Activated naive CD4-positive, alpha-beta T cell treated with Interleukin-2 at 50 U/mL for 16 hours (primary cell): Measurements from ENCODE around the gene EIF4A2.
"Not testable (repeated sequence)": the region's sequence is repeated elsewhere in the genome, so short reads cannot be mapped to it uniquely, and the experiment has no call there.

Experiments used
- DNase-seq: peaks from one replicate; pipeline ENCODE4 v3.0.0-alpha.2; 2020

The EIF4A2 gene

DNA sequence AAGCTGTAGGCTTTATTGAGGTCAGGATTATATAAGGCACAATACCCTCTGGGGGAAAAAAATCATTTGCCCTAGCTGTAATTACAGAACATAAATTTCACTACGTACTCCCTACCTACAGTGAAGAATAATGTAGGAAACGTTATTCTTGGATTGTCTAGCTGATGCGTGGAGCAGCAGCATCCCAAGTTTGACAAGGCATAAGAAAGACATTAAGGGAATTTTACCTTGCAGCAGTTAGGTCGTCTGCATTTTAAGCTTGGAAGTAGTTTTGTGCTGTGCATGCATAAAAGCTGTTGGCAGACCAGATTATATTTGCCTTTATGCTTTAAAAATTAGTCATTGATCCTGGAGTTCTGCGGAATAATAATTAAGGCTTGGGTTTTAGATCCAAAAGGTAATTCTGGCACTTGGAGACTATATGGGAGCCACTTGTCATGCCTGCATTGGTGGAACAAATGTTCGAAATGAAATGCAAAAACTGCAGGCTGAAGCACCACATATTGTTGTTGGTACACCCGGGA, 2.2 kb downstream of the EIF4A2 start:
- no peak for DNase-seq

DNA sequence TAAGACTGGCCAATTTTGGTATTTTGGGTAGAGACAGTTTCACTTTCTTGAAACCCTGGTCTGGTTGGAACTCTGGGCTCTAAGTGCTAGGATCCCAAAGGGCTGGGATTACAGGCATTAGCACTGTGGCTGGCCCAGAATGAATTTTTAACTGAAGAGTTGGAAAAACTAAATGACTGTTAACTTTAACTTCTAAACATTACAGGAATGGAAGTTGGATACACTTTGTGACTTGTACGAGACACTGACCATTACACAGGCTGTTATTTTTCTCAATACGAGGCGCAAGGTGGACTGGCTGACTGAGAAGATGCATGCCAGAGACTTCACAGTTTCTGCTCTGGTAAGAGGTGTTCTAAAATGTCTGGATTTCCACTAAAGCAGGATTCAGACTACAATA, 3.5 kb downstream of the EIF4A2 start:
- no peak for DNase-seq

- no peak for DNase-seq
Observed at GRCh38 chr3:186787642-186788481, 4.5 kb downstream of the EIF4A2 start.

- no peak for DNase-seq
Observed at GRCh38 chr3:186788482-186789370, 5.3 kb downstream of the EIF4A2 start.

DNA sequence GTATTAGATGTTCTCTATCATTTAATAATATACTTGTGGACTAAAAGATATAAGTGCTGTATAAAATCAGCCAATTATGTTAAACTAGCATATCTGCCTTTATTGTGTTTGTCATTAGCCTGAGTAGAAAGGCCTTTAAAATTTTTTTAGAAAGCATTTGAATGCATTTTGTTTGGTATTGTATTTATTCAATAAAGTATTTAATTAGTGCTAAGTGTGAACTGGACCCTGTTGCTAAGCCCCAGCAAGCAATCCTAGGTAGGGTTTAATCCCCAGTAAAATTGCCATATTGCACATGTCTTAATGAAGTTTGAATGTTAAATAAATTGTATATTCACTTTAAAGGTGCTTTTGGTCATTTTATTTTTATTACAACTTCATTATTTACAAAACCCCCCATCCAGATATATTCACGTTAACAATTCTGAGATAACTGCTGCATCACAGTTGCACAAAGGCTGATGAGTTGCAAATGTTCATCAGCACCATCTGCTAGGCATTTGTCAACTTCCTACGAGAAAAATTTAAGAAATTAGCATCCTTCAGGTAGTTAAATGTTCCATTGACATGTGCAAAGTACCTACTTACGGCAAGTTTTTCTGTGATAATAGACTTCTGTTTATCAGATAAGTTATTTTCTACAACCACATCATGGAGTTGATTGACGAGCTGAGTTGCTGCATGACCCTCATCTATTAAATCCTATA, 6.3 kb downstream of the EIF4A2 start:
- no peak for DNase-seq

- DNase-seq = no peak
Observed at GRCh38 chr3:186790261-186790981, 7.0 kb downstream of the EIF4A2 start.

- DNase-seq = no peak
Observed at GRCh38 chr3:186798239-186798874, 15.0 kb downstream of the EIF4A2 start.

- no peak for DNase-seq
Observed at GRCh38 chr3:186800285-186800684, 16.9 kb downstream of the EIF4A2 start.

GRCh38 chr3:186802701-186803100, 19.3 kb downstream of the EIF4A2 start:
- no peak for DNase-seq

- DNase-seq = not testable (repeated sequence)
Observed at GRCh38 chr3:186803447-186803846, 20.1 kb downstream of the EIF4A2 start.

DNA sequence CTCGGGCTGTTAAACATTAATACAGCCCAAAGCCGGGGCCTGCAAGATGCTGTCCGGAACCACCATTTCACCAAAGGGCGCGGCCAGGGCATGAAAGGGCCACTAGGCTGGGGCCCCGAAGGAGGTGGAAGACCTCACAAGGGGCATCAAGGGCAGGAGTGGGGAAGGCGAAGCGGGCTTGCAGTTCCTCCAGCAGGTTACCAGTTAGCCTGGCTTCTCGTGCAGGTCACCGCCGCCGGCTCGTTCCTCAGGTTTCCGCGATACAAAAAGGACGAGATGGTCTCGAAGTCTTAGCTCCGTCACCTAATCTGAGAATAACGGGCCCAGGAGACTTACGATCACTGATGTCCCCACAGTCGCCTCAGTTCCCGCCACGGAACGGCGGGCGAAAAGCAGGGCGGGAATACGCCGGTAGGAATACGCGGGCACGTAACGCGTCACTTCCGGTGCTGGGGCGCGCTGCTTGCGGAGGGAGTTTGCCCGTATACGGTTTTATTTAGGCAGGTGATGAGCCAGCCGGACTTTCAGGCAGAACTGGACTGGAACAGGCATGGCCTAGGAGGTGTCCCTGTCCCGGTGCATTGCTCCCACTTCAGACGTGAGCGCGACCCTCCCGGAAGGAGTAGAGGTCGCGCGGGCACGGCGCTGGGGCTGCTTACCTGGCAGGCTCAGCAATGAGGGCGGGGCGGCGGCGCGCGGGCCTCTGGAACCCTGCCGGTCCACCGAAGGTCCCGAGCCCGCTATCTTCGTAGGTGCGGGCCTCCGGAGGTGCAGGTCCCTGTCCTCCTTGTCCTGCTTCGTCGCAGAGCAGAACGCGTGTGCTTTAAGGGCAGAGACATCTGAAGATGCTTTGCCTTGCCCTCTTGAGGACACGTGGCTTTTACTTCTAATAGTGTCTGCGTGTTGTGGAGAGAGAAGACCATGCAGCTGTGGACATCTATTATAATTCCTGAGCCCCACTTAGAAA, 23.0 kb downstream of the EIF4A2 start, which contains the start of gene RFC4:
TSS of gene RFC4 (minus strand) at position 394 of the 967 bp plus-strand sequence. CDS start 1,769 bp downstream, outside the sequence.
- peak; percentile 87 for DNase-seq

DNA sequence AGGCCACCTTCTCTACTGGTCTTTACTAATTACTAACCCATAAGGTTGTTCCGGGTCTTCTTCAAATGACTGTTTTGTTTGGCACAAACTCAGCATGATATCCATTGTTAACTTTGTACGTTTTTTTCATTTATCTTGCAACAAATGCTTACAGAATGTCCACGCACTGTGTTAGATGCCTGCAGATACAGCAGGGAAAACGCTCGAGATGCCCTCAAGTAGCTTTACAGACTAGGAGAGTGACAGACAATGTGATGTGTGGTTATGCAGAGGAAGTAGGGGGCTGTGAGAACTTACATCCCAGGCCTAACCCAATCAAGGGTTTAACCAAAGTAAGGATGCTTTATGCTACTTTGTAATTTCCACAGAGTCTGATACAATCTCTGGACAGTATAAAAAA, 23.9 kb downstream of the EIF4A2 start:
- DNase-seq = no peak

DNA sequence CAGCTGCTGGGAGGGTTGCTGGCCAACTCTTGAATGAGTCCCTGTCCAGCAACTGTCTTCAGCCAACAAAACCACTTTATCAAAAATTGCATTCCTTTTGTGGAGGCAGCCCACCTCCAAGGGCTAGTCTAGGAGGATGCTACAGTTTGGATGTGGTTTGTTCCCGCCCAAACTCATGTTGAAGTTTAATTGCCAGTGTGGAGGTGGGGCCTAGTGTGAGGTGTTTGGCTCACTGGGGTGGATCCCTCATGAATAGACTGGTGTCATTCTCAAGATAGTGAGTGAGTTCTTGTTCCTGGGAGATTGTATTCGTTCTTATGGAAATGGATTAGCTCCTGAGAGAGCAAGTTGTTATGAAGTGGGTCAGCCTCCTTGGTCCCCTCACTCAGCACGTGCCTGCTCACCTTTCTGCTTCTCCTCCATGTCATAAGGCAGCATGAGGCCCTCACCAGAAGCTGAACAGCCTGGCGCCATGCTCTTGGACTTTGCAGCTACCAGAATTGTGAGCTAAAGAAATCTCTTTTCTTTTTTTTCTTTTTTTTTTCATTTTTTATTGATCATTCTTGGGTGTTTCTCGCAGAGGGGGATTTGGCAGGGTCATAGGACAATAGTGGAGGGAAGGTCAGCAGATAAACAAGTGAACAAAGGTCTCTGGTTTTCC, 27.1 kb downstream of the EIF4A2 start:
- no peak for DNase-seq

DNA sequence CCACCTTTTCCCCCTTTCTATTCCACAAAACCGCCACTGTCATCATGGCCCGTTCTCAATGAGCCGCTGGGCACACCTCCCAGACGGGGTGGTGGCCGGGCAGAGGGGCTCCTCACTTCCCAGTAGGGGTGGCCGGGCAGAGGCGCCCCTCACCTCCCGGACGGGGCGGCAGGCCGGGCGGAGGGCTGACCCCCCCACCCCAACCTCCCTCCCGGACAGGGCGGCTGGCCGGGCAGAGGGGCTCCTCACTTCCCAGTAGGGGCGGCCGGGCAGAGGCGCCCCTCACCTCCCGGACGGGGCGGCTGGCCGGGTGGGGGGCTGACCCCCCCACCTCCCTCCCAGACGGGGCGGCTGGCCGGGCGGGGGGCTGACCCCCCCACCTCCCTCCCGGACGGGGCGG, 27.9 kb downstream of the EIF4A2 start:
- not testable (repeated sequence) for DNase-seq

DNA sequence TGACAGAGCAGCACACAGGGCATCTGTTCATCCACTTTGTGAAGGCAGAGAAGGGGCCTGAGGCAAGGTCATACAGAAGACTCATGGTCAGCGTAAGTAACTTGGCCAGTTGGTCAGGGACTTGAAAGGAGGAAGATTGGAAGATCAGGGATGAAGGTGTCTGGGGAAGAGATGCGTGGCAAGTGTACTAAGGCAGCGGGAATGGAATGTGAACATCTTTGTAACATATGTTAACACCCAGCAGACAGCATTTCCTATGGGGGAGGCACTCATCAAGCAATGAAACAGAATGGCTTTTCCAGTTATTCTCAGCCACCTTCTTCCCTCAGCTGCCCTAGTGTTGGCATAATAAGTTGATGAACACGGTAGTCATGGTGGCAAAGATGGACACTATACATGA, 30.7 kb downstream of the EIF4A2 start:
- no peak for DNase-seq

GRCh38 chr3:186815435-186815834, 32.1 kb downstream of the EIF4A2 start:
- no peak for DNase-seq

DNA sequence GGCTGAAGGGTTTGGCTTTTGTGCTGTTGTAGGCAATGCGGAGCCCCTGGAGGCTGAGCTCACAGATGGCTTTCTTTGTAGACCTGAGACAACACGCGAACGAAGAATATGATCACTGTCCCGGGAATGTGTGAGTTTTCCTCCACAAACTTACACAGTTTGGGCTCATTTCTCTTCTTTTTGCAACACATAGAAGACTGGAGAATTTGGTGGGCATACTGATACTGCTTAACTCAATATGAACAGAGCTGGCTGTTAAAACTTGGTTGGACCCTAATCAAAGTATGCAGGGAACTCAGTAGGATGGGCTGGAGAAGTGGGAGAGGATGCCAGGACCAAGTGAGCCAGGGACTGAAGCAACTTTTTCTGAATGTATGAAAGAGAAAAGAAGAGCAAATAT, 35.1 kb downstream of the EIF4A2 start:
- no peak for DNase-seq

- DNase-seq = no peak
Observed at GRCh38 chr3:186818956-186819355, 35.6 kb downstream of the EIF4A2 start.

DNA sequence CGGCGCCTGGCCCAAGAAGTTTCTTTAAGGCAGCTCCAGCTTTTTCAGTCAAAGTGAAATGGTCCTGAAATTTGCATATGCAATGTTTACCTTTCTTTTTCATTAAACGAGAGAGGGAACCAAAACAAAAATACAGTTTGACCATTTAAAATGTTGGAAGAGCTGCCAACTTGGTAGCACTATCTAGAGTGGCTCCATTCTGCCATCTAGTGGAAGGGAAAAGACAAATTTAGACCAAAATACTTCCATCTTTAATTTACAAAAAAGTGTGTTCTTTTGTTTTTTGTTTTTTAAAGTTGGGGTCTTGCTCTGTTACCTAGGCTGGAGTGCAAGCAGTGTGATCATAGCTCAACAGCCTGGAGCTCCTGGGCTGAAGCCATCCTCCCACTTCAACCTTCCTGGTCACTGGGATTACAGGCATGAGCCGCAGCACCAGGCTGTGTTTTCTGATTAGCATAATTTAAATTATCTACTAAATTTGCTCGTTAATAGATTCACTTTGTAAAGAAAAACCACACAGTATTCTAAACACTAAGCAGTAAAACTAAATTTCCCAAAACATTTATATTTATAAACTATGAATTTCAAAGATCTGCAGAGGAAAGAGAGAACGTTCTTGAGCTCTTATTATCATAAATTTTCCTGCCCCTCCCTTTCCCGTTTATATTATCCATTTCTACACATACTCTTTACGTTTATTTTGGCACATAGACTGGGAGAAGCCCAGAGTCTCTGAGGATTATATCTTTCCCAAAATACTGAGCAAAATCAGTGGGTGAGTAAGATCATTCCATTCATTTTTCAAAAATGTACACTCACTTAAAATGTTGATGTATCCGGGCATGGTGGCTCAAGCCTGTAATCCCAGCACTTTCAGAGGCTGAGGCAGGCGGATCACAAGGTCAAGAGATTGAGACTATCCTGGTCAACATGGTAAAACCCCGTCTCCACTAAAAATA, 38.3 kb downstream of the EIF4A2 start:
- no peak for DNase-seq
